Skeletal muscle cell (primary cell): ENCODE results near the gene HILPDA.

Source experiments
- DNase-seq: peaks from one replicate; pipeline ENCODE4 v3.0.0-alpha.2; 2010; ENCODE audit warnings: low read depth
- H3K4me3 ChIP-seq: 2 replicates; pipeline ENCODE4 v1.5.1; 2011; ENCODE audit warnings: low read depth, mild to moderate bottlenecking, control low read depth, low read length, moderate library complexity

Gene HILPDA

GRCh38 chr7:128455543-128456254, at the start of gene HILPDA:
HILPDA (plus strand) TSS chr7:128455878; CDS start chr7:128457269, 1,391 bp downstream.
- peak within 1 kb of the TSS; percentile 99 for H3K4me3 ChIP-seq
- peak; percentile 97 for DNase-seq

DNA sequence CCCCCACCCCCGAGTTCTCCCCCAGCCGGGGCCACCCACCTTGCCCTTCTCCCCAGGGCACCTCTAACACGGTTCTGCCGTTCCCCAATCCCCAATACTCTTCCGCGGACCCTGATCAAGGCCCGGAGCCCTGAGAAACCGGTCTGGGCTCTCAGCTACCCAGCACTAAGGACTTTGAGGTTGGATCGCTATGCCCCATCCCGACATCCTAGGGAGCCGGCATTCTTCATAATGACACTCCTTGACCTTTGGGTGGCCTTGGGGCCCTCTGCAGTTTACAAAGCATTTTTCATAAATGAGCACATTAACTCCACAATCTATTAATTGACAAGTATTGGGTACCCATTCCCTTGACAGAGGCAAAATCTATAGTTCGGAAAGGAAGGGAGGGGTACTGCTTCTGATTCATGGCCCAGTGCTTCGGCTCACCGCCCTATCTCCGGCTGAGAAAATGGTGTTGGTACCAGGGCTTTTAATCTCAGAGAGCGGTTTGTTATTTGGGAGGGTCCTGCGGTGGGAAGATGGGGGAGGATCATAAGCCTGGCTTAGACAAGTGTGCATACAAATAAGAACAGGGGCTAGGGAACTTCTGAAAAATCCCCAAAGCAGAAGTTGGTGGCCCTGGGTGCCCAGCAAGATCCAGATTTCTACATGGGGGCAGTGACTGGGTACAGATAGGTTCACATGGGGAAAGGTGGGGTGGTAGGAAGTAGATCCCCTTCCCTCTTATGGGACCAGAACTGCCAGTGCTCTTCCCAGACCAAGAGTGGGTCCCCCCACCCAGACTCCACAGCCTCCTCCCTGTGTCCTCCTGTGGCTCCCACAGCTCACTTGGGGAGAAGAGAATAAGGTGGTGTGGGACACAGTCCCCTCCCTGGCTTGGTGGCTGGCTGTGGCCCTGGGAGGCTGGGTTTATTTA, 49.1 kb upstream of the HILPDA start:
- no peak overlapping the region for H3K4me3 ChIP-seq
- DNase-seq, result no peak

DNA sequence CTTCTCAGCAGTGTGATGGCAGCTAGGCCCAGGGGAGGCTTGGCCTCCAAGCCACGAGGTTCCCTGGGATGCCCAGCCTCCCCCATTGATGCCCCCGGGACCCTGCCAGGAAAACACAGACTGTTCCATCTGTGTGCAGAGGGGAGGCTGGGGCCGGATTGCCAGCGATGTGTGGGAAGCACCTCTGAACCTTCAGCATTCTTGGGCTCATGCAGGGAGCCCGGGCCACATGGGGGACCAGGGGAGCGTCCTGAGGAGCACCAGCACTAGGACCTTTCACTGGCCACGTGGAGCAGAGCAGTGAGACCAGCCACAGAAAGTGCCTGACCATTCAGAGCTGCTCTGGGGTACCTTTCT, 48.5 kb upstream of the HILPDA start:
- H3K4me3 ChIP-seq, result no peak overlapping the region
- DNase-seq, result no peak

- no peak for DNase-seq
- peak overlapping the region; percentile 61 for H3K4me3 ChIP-seq
Measured at GRCh38 chr7:128407751-128408708, 47.6 kb upstream of the HILPDA start.

- DNase-seq, result no peak
- peak overlapping the region; percentile 61 for H3K4me3 ChIP-seq
Measured at GRCh38 chr7:128408709-128409595, 46.7 kb upstream of the HILPDA start.

DNA sequence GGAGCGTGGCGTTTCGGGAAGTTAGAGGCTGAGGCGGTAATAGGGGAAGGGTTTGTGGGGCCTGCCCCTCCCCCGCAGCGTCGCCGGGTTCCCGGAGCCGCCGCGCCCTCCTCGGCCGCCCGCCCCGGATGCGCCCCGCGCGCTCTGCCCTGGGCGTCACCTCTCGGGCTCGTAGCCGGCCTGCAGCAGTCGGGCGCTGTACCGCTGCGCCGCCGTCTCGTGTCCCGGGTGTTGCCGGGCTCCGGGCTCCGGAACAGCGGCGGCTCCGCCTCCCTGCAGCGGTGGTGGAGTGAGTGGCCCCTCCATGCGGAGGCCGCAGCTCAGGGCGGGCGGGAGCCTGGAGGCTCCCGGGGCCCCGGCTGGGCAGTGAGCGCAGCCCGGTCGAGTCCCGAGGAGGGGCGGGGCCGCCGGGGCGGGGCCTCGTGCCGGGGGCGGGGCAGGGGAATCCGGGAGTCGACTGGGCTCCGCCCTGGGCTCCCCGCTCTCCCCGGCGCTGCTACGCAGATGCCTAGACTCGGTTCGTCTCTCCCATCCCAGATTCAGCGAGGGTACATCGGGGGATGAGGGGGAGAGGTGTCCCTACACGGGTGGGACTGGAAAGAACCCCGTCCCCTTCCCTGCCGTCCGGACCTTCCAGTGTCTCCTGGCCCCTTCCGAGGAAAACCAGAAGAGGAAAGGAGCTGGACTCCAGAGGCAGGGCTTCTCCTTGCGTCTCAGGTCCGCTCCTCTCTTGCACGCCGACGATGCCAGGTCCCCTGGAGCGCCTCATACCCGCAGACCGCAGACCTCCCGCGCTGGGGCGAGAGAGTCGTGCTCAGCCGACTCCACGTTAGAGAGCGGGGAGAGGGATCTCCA, 45.9 kb upstream of the HILPDA start, which contains the start of gene IMPDH1:
Gene IMPDH1, minus strand, starts transcription at position 387 of the 855 bp plus-strand sequence. Its CDS starts 81 bp downstream, at position 306.
- peak within 1 kb of the TSS; percentile 61 for H3K4me3 ChIP-seq
- DNase-seq, result peak; percentile 80

- no peak for DNase-seq
- H3K4me3 ChIP-seq, result peak overlapping the region; percentile 61
Measured at GRCh38 chr7:128410451-128410753, 45.3 kb upstream of the HILPDA start.

DNA sequence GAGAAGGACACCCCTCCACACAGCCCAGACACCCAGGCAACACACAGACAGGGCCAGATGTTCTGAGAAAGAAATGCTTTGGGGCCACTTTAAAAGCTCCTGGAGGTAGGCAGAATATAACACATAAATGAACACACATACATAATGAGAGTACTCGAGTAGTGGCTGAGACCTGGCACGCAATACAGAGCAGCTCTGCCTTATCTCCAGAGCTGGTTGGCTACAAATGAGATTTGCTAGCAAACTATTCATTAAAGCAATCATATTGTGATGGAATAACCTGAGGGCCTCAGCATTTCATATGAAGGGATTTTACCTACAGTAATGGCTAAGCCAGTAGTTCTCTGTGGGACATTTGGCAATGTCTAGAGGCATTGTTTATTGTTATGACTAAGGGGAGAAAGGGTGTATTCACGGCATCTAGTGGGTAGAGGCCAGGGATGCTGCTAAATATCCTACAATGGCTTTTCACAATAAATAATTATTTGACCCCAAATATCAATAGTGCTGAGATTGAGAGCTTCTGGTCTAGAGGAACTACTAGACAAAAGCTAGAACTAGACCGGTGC, 40.4 kb upstream of the HILPDA start:
- H3K4me3 ChIP-seq, result no peak overlapping the region
- no peak for DNase-seq

DNA sequence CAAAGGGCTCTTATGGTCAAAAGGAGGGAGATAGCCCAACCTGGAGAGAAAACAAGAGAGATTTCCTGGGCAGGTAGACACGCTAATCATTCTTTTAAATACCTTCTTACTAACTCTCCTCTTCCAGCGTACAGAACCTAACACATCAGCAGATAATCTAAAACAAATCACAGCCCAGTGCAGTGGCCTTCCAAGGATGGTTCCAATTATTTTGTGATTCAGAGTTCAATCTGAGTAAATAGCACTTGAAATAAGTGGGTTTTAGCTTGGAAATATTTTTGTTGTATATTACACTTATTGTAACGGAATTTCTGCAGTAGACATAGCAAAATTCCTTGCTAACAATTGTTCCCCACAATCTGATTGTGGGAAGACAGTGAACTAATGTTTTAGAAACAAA, 38.6 kb upstream of the HILPDA start:
- H3K4me3 ChIP-seq, result no peak overlapping the region
- DNase-seq, result no peak

- H3K4me3 ChIP-seq, result no peak overlapping the region
- no peak for DNase-seq
Measured at GRCh38 chr7:128419257-128419656, 36.4 kb upstream of the HILPDA start.

DNA sequence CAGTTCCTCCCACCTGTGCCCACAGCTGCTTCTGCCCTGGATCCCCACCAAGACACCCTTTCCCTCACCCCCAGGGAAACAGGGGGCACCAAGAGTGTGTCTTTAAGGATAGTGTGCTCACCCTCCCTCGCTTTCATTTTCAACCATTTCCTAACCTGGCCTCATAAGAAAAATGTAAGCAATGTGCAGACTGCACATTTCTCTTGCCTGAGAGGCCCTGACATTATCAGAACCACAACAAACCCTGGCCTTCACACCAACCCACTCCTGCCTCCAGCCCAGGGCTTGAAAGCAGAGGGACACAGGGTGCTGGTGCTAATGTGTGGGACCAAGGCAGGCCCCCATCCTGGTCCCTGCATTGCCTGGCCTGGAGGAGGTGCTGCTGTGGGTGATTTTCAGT, 34.9 kb upstream of the HILPDA start:
- DNase-seq, result no peak

GRCh38 chr7:128421384-128421783, 34.3 kb upstream of the HILPDA start:
- DNase-seq, result no peak
- no peak overlapping the region for H3K4me3 ChIP-seq

More for the DNA sequence above, 34.9 kb upstream of the HILPDA start:
- no peak overlapping the region for H3K4me3 ChIP-seq

DNA sequence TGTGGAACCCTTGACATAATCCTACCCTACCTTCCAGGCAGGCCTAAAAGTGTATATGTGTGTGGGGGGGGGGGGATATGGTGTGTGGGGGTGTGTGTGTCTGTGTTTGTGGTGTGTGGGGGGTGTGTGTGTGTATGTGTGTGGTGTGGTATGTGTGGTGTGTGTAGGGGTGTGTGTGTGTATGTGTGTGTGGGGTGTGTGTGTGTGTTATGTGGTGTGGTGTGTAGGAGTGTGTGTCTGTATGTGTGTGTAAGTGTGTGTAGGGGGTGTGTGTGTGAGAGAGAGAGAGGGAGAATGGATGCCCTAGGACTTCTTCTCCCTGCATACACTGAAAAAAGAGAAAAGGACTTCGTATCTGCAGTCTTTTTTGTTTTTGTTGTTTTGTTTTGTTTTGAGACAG, 33.6 kb upstream of the HILPDA start:
- no peak overlapping the region for H3K4me3 ChIP-seq
- DNase-seq, result no peak

GRCh38 chr7:128422842-128423241, 32.8 kb upstream of the HILPDA start:
- no peak for DNase-seq
- no peak overlapping the region for H3K4me3 ChIP-seq

DNA sequence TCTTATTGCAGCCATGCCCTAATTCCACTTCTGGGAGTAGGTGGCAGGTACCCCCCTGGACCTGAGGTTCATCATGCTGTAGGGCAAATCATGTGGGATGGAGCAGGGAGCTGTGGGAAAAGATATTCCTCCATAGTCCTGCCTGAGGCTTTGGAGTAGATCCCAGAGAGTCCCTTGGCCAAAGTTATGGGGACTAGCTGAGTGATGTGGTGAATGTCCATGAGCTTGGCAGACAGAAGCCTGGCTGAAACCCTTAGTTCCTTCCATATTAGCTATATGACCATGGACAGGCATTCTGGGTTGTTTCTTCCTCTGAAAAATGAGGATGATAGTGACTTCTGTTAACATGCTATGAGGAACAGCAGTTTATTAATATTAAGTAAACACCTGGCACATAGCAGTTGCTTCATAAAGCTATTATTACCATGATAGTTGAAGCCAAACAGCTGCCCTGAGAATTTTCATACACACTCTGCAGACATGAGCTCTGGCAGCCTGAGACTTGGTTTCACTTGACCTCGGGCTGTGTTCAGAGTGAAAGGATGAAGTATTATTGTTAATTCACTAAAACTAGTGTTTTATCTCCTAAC, 30.9 kb upstream of the HILPDA start:
- no peak for DNase-seq
- H3K4me3 ChIP-seq, result no peak overlapping the region

DNA sequence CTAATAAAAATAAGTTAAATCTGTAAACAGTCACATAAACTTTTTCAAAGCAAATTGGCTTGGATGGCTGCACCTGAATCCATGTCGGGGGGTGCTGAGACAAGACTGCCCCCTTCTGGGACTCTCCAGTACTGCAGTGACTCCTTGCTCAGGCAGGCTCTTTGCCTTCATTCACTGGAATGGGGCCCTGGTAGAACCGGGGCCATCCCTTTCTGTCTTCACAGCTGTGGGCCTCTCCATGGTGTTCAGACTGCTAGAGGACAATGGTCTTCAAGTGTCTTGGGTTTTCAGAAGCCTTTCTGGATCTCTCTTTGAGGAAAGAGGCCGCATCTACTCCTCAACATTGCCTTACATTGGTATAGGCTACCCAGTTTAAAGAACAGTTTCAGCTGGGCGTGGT, 29.8 kb upstream of the HILPDA start:
- DNase-seq, result no peak
- no peak overlapping the region for H3K4me3 ChIP-seq

DNA sequence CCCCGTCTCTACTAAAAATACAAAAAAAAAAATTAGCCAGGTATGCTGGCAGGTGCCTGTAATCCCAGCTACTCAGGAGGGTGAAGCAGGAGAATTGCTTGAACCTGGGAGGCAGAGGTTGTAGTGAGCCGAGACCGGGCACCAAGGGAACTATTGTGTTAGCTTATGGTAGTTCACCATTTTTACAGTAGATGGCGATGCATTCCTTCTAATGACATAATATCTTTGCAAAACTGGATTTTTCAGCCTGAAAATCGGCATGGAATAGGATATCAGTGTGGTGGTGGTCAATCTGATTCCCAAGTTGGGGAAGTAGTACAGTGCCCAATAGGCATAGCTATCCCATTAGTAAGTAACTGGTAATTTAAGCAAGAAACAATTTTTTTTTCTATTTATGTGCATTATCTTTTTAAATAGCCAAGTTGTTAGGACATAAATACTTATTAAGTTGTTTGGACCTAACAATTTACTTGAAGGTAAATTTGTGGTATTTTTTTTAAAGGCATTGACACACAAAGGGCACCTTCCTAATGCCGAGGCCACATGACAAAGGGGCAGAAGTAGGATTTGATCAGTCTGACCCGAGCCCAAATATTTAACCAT, 28.3 kb upstream of the HILPDA start:
- DNase-seq, result no peak
- no peak overlapping the region for H3K4me3 ChIP-seq
